ENCODE data around the gene GAS5. TPM values are rescaled to one million over a fixed set of nuclear protein-coding genes. Genes with fewer than 3 reads are reported as not detected.
A peak's percentile ranks its signal among the peaks of the same experiment; 100 is the strongest.

Gene GAS5
- polyA plus RNA-seq, 4 donors = 520 to 711 (median 651) TPM

DNA sequence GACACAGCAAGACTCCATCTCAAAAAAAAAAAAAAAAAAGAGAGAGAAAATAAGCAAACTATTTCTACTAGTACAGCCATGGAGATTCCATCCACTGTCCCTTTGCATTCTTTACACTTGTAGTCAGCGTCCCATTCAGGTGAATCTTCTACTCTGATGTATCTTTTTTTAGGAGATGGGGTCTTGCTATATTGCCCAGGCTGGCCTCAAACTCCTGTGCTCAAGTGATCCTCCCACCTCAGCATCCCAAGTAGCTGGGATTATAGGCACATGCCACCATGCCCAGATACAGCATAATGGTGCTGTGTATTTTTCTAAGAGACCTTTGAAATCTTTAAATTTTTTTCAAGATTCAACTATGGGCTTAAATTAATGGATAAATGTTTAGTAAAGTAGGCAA lies 35.0 kb downstream of the GAS5 start:
- no peak for DNase-seq (ENCODE audit: low read depth in 4 of 4, low spot score in 2 of 4)

DNA sequence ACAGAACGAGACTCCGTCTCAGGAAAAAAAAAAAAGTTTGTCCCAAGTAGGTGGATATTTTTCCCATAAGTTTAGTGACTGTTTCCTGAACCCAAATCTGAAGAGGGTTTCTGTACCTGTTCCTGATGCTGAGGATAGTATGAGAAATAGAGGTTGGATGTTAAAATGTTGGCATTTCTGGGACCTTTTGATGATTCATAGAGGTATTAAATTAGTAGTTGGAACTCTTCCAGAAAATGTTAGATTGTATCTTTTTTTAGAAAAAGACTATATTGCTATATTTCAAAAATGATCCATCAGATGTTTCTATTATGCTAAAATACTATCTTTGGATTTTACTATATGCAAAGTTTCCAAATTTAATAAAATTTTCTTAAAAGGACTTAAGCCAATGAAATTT lies 40.2 kb downstream of the GAS5 start:
- no peak for DNase-seq (ENCODE audit: low read depth in 4 of 4, low spot score in 2 of 4)

- peak; percentile 86 to 96 (median 94) for DNase-seq (ENCODE audit: low read depth in 4 of 4, low spot score in 2 of 4)
Observed at GRCh38 chr1:173824315-173825081, 43.3 kb downstream of the GAS5 start, which contains the start of the genes CENPL and DARS2. CENPL (minus strand) TSS chr1:173824883; CDS start chr1:173811299, 13,584 bp downstream. DARS2 (plus strand) TSS chr1:173824673; CDS start chr1:173825230, 557 bp downstream.

GRCh38 chr1:173823781-173824314 lies 43.9 kb downstream of the GAS5 start:
- DNase-seq (ENCODE audit: low read depth in 4 of 4, low spot score in 2 of 4) = peak in 2 of 4 donors; percentile 6 to 10

DNA sequence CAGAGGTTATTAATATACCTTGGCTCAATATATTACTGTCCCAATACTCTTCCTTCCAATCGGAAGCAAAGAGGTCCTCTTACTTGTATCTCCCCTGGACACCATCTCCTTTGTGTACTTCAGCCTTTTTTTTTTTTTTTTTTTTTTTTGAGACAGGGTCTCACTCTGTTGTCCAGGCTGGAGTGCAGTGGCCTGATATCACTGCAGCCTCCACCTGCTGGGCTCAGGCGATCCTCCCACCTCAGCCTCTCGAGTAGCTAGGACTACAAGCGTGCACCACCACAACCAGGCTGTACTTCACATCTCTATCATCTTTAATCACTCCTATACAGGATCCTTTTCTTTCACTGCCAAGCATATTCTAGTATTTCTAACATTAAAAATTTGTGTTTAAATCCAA lies 46.1 kb downstream of the GAS5 start:
- no peak for DNase-seq (ENCODE audit: low read depth in 4 of 4, low spot score in 2 of 4)

DNA sequence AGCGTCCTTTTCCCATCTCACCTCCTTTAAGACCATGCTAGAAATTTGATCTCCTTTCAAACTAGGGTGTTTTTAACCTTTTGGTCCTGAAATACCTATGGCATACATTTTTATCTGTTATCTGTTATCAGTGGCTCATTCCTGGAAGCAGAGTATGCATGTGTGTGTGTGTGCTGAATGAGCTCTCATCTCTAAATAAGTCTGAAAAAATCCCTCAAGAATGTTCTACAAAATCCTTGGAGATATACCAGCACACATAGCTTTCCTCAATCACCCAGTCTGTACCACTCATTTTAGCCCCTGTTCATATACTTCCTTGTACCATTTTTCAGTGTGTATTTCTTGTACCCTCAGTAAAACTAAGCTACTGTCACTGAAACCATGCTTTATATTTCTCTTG lies 49.3 kb downstream of the GAS5 start:
- DNase-seq (ENCODE audit: low read depth in 4 of 4, low spot score in 2 of 4) = no peak

Other genes with a start within 250 kb of the GAS5 start
- gene TEX50, start 232.7 kb downstream of the GAS5 start, polyA plus RNA-seq (ENCODE audit: insufficient read length in 4 of 4) = not detected
- 1 to 10 TPM; 4.8 to 5.6 (median 5.3) TPM for gene ANKRD45, start 198.1 kb downstream of the GAS5 start, polyA plus RNA-seq (ENCODE audit: insufficient read length in 4 of 4)
- gene KLHL20, start 153.0 kb downstream of the GAS5 start, polyA plus RNA-seq (ENCODE audit: insufficient read length in 4 of 4) = 10 to 100 TPM; 22.1 to 25.5 (median 24.4) TPM
- gene DARS2, start 43.3 kb downstream of the GAS5 start, polyA plus RNA-seq (ENCODE audit: insufficient read length in 4 of 4) = 10 to 100 TPM; 24.5 to 29.6 (median 26.3) TPM
- gene CENPL, start 43.1 kb downstream of the GAS5 start, polyA plus RNA-seq (ENCODE audit: insufficient read length in 4 of 4) = 10 to 100 TPM; 10.6 to 12.2 (median 11.2) TPM
- gene ZBTB37, start 391 bp upstream of the GAS5 start, polyA plus RNA-seq (ENCODE audit: insufficient read length in 4 of 4) = 10 to 100 TPM in 2 of 4 donors, 1 to 10 TPM in 2; 6.1 to 13.3 (median 9.0) TPM
- gene SERPINC1, start 49.3 kb upstream of the GAS5 start, polyA plus RNA-seq (ENCODE audit: insufficient read length in 4 of 4) = 10 to 100 TPM in 1 of 4 donors, under 1 TPM in 3; 0.27 to 10.1 (median 0.45) TPM
- gene RC3H1, start 154.4 kb upstream of the GAS5 start, polyA plus RNA-seq (ENCODE audit: insufficient read length in 4 of 4) = 10 to 100 TPM; 10.0 to 15.9 (median 11.6) TPM